GM18502 (cell line): ENCODE results near the gene CALCOCO1.
"Not testable (repeated sequence)": the region's sequence is repeated elsewhere in the genome, so short reads cannot be mapped to it uniquely, and the experiment has no call there.

Experiments used
- ATAC-seq: cut with Tn5 transposase; IDR thresholded peaks from one replicate; pipeline ENCODE4 v1.9.1; 2021; ENCODE audit warnings: mild to moderate bottlenecking; ENCODE audit not compliant: unreplicated experiment, poor library complexity

CALCOCO1 gene

GRCh38 chr12:53727310-53728041, at the start of gene CALCOCO1:
TSS of gene CALCOCO1 (minus strand) at chr12:53727452. CDS start at chr12:53725242, 2,210 bp downstream.
- ATAC-seq: peak; percentile 99

- no peak for ATAC-seq
These were observed 49.6 kb upstream of the CALCOCO1 start for GRCh38 chr12:53776872-53777271.

GRCh38 chr12:53775478-53776145, 48.4 kb upstream of the CALCOCO1 start:
- no peak for ATAC-seq

GRCh38 chr12:53770281-53770680, 43.0 kb upstream of the CALCOCO1 start:
- ATAC-seq: no peak

- no peak for ATAC-seq
These were observed 41.7 kb upstream of the CALCOCO1 start for GRCh38 chr12:53768976-53769375.

GRCh38 chr12:53766881-53767280, 39.6 kb upstream of the CALCOCO1 start:
- no peak for ATAC-seq

- no peak for ATAC-seq
These were observed 38.6 kb upstream of the CALCOCO1 start for GRCh38 chr12:53765891-53766290.

- ATAC-seq: no peak
These were observed 37.4 kb upstream of the CALCOCO1 start for GRCh38 chr12:53764615-53765014.

GRCh38 chr12:53762793-53763192, 35.5 kb upstream of the CALCOCO1 start:
- ATAC-seq: not testable (repeated sequence)

GRCh38 chr12:53761306-53761705, 34.1 kb upstream of the CALCOCO1 start:
- no peak for ATAC-seq

- no peak for ATAC-seq
These were observed 32.0 kb upstream of the CALCOCO1 start for GRCh38 chr12:53759261-53759660.

GRCh38 chr12:53758730-53759103, 31.5 kb upstream of the CALCOCO1 start:
- ATAC-seq: no peak

GRCh38 chr12:53758081-53758729, 31.0 kb upstream of the CALCOCO1 start:
- ATAC-seq: no peak

- ATAC-seq: peak; percentile 76
These were observed 30.0 kb upstream of the CALCOCO1 start for GRCh38 chr12:53757101-53757770.

GRCh38 chr12:53756300-53757100, 29.2 kb upstream of the CALCOCO1 start:
- no peak for ATAC-seq

GRCh38 chr12:53755893-53756292, 28.6 kb upstream of the CALCOCO1 start:
- no peak for ATAC-seq

GRCh38 chr12:53755451-53755891, 28.2 kb upstream of the CALCOCO1 start:
- ATAC-seq: no peak

GRCh38 chr12:53754633-53755264, 27.5 kb upstream of the CALCOCO1 start:
- no peak for ATAC-seq

GRCh38 chr12:53754188-53754585, 26.9 kb upstream of the CALCOCO1 start:
- ATAC-seq: no peak
